Activated naive CD4-positive, alpha-beta T cell treated with anti-CD3 and anti-CD28 coated beads, Interleukin-2, amount 50 U/mL, for 24 hours (primary cell): ENCODE data around the gene DOCK2.

Experiments used
- H3K27ac Mint-ChIP-seq: one replicate; pipeline ENCODE4 v1.8.0; 2021; ENCODE audit warnings: mild to moderate bottlenecking, mixed read lengths
- H3K27me3 Mint-ChIP-seq: one replicate; pipeline ENCODE4 v1.8.0; 2021; ENCODE audit warnings: mixed read lengths
- H3K36me3 Mint-ChIP-seq: one replicate; pipeline ENCODE4 v1.8.0; 2021; ENCODE audit warnings: mixed read lengths
- H3K4me1 Mint-ChIP-seq: one replicate; pipeline ENCODE4 v1.8.0; 2021; ENCODE audit warnings: mixed read lengths
- H3K4me3 Mint-ChIP-seq: one replicate; pipeline ENCODE4 v1.8.0; 2021; ENCODE audit warnings: mild to moderate bottlenecking, mixed read lengths
- H3K9me3 Mint-ChIP-seq: one replicate; pipeline ENCODE4 v1.8.0; 2021; ENCODE audit warnings: mixed read lengths

DOCK2 gene

GRCh38 chr5:169837686-169838085 is 200.6 kb downstream of the DOCK2 start:
- H3K36me3 Mint-ChIP-seq = peaks cover 40% of the 10 kb centered on the region
- H3K4me1 Mint-ChIP-seq = peaks cover 4% of the 10 kb centered on the region
- H3K27ac Mint-ChIP-seq = no peak overlapping the region
- no peaks in the 10 kb centered on the region for H3K9me3 Mint-ChIP-seq
- H3K4me3 Mint-ChIP-seq = no peak overlapping the region
- no peaks in the 10 kb centered on the region for H3K27me3 Mint-ChIP-seq

- no peak overlapping the region for H3K27ac Mint-ChIP-seq
- no peaks in the 10 kb centered on the region for H3K9me3 Mint-ChIP-seq
- H3K4me1 Mint-ChIP-seq = peaks cover 4% of the 10 kb centered on the region
- H3K27me3 Mint-ChIP-seq = no peaks in the 10 kb centered on the region
- no peak overlapping the region for H3K4me3 Mint-ChIP-seq
- H3K36me3 Mint-ChIP-seq = peaks cover 48% of the 10 kb centered on the region
Measured at GRCh38 chr5:169838688-169839087, 201.6 kb downstream of the DOCK2 start.

- no peaks in the 10 kb centered on the region for H3K27me3 Mint-ChIP-seq
- no peak overlapping the region for H3K4me3 Mint-ChIP-seq
- no peak overlapping the region for H3K27ac Mint-ChIP-seq
- no peaks in the 10 kb centered on the region for H3K9me3 Mint-ChIP-seq
- H3K4me1 Mint-ChIP-seq = no peaks in the 10 kb centered on the region
- H3K36me3 Mint-ChIP-seq = peaks cover 56% of the 10 kb centered on the region
Measured at GRCh38 chr5:169840405-169840804, 203.3 kb downstream of the DOCK2 start.

GRCh38 chr5:169842699-169843098 is 205.6 kb downstream of the DOCK2 start:
- Mint-ChIP-seq H3K9me3 (no peaks in the 10 kb centered on the region), H3K4me3 (no peak overlapping the region), H3K36me3 (peaks cover 66% of the 10 kb centered on the region), H3K27me3 (no peaks in the 10 kb centered on the region), H3K27ac (no peak overlapping the region), H3K4me1 (no peaks in the 10 kb centered on the region)

GRCh38 chr5:169847519-169847918 is 210.4 kb downstream of the DOCK2 start:
- peaks cover 6% of the 10 kb centered on the region for H3K9me3 Mint-ChIP-seq
- no peak overlapping the region for H3K27ac Mint-ChIP-seq

GRCh38 chr5:169848271-169848670 is 211.2 kb downstream of the DOCK2 start:
- Mint-ChIP-seq H3K27ac (no peak overlapping the region), H3K36me3 (peaks cover 73% of the 10 kb centered on the region)

More at GRCh38 chr5:169847519-169847918, 210.4 kb downstream of the DOCK2 start:
- H3K27me3 Mint-ChIP-seq = no peaks in the 10 kb centered on the region
- H3K4me3 Mint-ChIP-seq = no peak overlapping the region
- peaks cover 7% of the 10 kb centered on the region for H3K4me1 Mint-ChIP-seq
- peaks cover 72% of the 10 kb centered on the region for H3K36me3 Mint-ChIP-seq

GRCh38 chr5:169848792-169849191 is 211.7 kb downstream of the DOCK2 start:
- no peak overlapping the region for H3K27ac Mint-ChIP-seq
- H3K4me1 Mint-ChIP-seq = peaks cover 7% of the 10 kb centered on the region
- H3K27me3 Mint-ChIP-seq = no peaks in the 10 kb centered on the region
- peaks cover 6% of the 10 kb centered on the region for H3K9me3 Mint-ChIP-seq
- peaks cover 71% of the 10 kb centered on the region for H3K36me3 Mint-ChIP-seq
- no peak overlapping the region for H3K4me3 Mint-ChIP-seq

More at GRCh38 chr5:169848271-169848670, 211.2 kb downstream of the DOCK2 start:
- peaks cover 6% of the 10 kb centered on the region for H3K9me3 Mint-ChIP-seq
- no peaks in the 10 kb centered on the region for H3K27me3 Mint-ChIP-seq
- H3K4me1 Mint-ChIP-seq = peaks cover 7% of the 10 kb centered on the region
- no peak overlapping the region for H3K4me3 Mint-ChIP-seq

- H3K9me3 Mint-ChIP-seq = peaks cover 6% of the 10 kb centered on the region
- H3K27ac Mint-ChIP-seq = no peak overlapping the region
- no peaks in the 10 kb centered on the region for H3K27me3 Mint-ChIP-seq
- no peak overlapping the region for H3K4me3 Mint-ChIP-seq
- peaks cover 68% of the 10 kb centered on the region for H3K36me3 Mint-ChIP-seq
- H3K4me1 Mint-ChIP-seq = peaks cover 11% of the 10 kb centered on the region
Measured at GRCh38 chr5:169850409-169850808, 213.3 kb downstream of the DOCK2 start.

GRCh38 chr5:169851321-169851850 is 214.3 kb downstream of the DOCK2 start:
- Mint-ChIP-seq H3K36me3 (peaks cover 69% of the 10 kb centered on the region), H3K9me3 (peaks cover 6% of the 10 kb centered on the region), H3K4me1 (peaks cover 17% of the 10 kb centered on the region), H3K27me3 (no peaks in the 10 kb centered on the region), H3K27ac (peak overlapping the region; percentile 14), H3K4me3 (no peak overlapping the region)

- Mint-ChIP-seq H3K4me3 (no peak overlapping the region), H3K4me1 (peaks cover 42% of the 10 kb centered on the region), H3K27ac (no peak overlapping the region), H3K27me3 (no peaks in the 10 kb centered on the region), H3K36me3 (peaks cover 33% of the 10 kb centered on the region), H3K9me3 (peaks cover 2% of the 10 kb centered on the region)
Measured at GRCh38 chr5:169856571-169856970, 219.5 kb downstream of the DOCK2 start.

GRCh38 chr5:169860585-169860984 is 223.5 kb downstream of the DOCK2 start:
- no peak overlapping the region for H3K4me3 Mint-ChIP-seq
- no peaks in the 10 kb centered on the region for H3K27me3 Mint-ChIP-seq
- no peak overlapping the region for H3K27ac Mint-ChIP-seq
- peaks cover 16% of the 10 kb centered on the region for H3K36me3 Mint-ChIP-seq
- H3K9me3 Mint-ChIP-seq = no peaks in the 10 kb centered on the region
- peaks cover 37% of the 10 kb centered on the region for H3K4me1 Mint-ChIP-seq

GRCh38 chr5:169861433-169861832 is 224.4 kb downstream of the DOCK2 start:
- Mint-ChIP-seq H3K4me3 (no peak overlapping the region), H3K27ac (no peak overlapping the region), H3K4me1 (peaks cover 32% of the 10 kb centered on the region), H3K36me3 (peaks cover 16% of the 10 kb centered on the region), H3K27me3 (no peaks in the 10 kb centered on the region), H3K9me3 (no peaks in the 10 kb centered on the region)

- no peaks in the 10 kb centered on the region for H3K9me3 Mint-ChIP-seq
- no peak overlapping the region for H3K4me3 Mint-ChIP-seq
- H3K36me3 Mint-ChIP-seq = peaks cover 16% of the 10 kb centered on the region
- H3K27me3 Mint-ChIP-seq = no peaks in the 10 kb centered on the region
- no peak overlapping the region for H3K27ac Mint-ChIP-seq
- peaks cover 29% of the 10 kb centered on the region for H3K4me1 Mint-ChIP-seq
Measured at GRCh38 chr5:169861934-169862333, 224.9 kb downstream of the DOCK2 start.

GRCh38 chr5:169862391-169862811 is 225.3 kb downstream of the DOCK2 start:
- H3K27ac Mint-ChIP-seq = no peak overlapping the region
- H3K27me3 Mint-ChIP-seq = no peaks in the 10 kb centered on the region
- no peak overlapping the region for H3K4me3 Mint-ChIP-seq
- no peaks in the 10 kb centered on the region for H3K9me3 Mint-ChIP-seq
- H3K4me1 Mint-ChIP-seq = peaks cover 25% of the 10 kb centered on the region
- H3K36me3 Mint-ChIP-seq = peaks cover 17% of the 10 kb centered on the region

- Mint-ChIP-seq H3K9me3 (no peaks in the 10 kb centered on the region), H3K27me3 (no peaks in the 10 kb centered on the region), H3K4me1 (peaks cover 15% of the 10 kb centered on the region), H3K4me3 (no peak overlapping the region), H3K27ac (no peak overlapping the region), H3K36me3 (peaks cover 27% of the 10 kb centered on the region)
Measured at GRCh38 chr5:169864483-169864882, 227.4 kb downstream of the DOCK2 start.

- H3K4me3 Mint-ChIP-seq = no peak overlapping the region
- H3K4me1 Mint-ChIP-seq = no peaks in the 10 kb centered on the region
- H3K9me3 Mint-ChIP-seq = no peaks in the 10 kb centered on the region
- H3K27me3 Mint-ChIP-seq = no peaks in the 10 kb centered on the region
- peaks cover 22% of the 10 kb centered on the region for H3K36me3 Mint-ChIP-seq
- H3K27ac Mint-ChIP-seq = no peak overlapping the region
Measured at GRCh38 chr5:169867347-169867746, 230.3 kb downstream of the DOCK2 start.

GRCh38 chr5:169869066-169869465 is 232.0 kb downstream of the DOCK2 start:
- Mint-ChIP-seq H3K9me3 (no peaks in the 10 kb centered on the region), H3K27me3 (no peaks in the 10 kb centered on the region), H3K27ac (no peak overlapping the region), H3K4me3 (no peak overlapping the region), H3K36me3 (peaks cover 23% of the 10 kb centered on the region), H3K4me1 (no peaks in the 10 kb centered on the region)
